Neural progenitor cell (in vitro differentiated cells): ENCODE measurements around the gene ZNF383.

Source experiments
- CTCF ChIP-seq: fragments of 200-600 bp; sonication (generic); IDR thresholded peaks from 2 replicates; pipeline ENCODE4 v1.5.1; 2017; ENCODE audit warnings: antibody characterized with exemption, mild to moderate bottlenecking
- EZH2 ChIP-seq: fragments of 200-600 bp; sonication (generic); IDR thresholded peaks from 2 replicates; pipeline ENCODE4 v1.6.1; 2017; ENCODE audit warnings: antibody characterized with exemption, mild to moderate bottlenecking, moderate library complexity

DNA sequence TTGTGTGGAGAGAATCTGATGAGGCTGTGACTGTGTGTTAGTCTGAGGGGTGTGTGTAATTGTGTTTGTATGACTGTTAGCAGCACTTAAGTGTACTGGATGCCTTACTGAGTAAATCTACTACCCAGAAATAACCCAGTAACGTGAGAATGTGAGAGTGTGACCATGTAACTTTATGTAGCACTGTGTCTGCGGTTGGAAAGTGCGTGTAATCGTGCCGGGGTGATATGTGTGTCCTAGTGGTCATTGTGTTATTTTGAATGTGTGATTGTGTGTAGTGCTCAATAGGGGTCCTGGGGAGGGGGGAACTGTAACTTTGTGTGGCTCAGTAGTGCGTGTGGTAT, 550 bp downstream of the ZNF383 start:
- TF ChIP-seq CTCF (no peak), EZH2 (no peak)
